ENCODE measurements around the gene NLK. TPM values are rescaled to one million over a fixed set of nuclear protein-coding genes. Genes with fewer than 3 reads are reported as not detected.

NLK gene
- total and polyA plus RNA-seq, 2 of the 4 experiments (the other 2 are of a cell fraction), result 15.3 to 23.3 TPM

DNA sequence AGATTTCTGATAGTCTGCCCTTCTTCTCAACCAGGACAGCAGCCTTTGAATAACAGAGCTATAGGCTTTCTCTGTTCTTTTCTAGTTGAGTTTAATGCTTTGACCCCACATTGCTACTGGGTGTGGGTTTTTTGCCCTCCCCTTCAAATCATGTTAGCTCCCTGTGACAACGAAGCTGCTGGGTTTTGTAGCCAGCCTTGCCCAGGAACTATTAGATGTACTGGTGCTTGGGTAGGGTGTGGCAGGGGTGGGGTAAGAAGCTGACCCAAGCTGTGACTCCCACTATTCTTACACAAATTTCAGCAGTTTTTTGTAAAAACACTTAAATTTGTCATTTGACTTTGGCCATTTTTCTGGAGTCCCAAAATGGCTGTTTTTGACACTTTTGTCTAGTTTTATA, 69.7 kb downstream of the NLK start:
- dilution Hi-C loops (cut with HindIII; ENCODE audit: low sequenced_read_pairs, unreplicated experiment), result no loop called here
- H3K9ac ChIP-seq (ENCODE audit: low read depth, low read length), result no peak overlapping the region
- ChIA-PET CTCF (interaction anchor here (1.0 kb wide), 1 partner anchor 32 kb away, joined by 3 read pairs; no protein-coding TSS in a partner anchor), POLR2A (ENCODE audit: unreplicated experiment) (no interaction called here)
- H3K4me2 ChIP-seq (ENCODE audit: low read depth, low read length), result 0 out of 2 replicates have a peak overlapping the region, but pooled peaks have one; percentile 35
- H4K8ac ChIP-seq (ENCODE audit: low read depth in 2 of 2, low read length in 2 of 2), result peak overlapping the region in 1 of 2 experiments; percentile 39; a peak in 2 of 4 replicates
- H4K20me1 ChIP-seq (ENCODE audit: insufficient read depth, low read length), result peaks cover 11% of the 10 kb centered on the region; the same call in 1 of the 2 replicates
- peaks cover 7% of the 10 kb centered on the region for H3K4me1 ChIP-seq (ENCODE audit: control insufficient read depth, insufficient read depth, low read length)
- no TSS peak for BruUV-seq (replicated peaks)
- peaks cover 13% of the 10 kb centered on the region; the same call in 1 of the 2 replicates for H3K9me1 ChIP-seq (ENCODE audit: insufficient read depth, low read length)
- no peak overlapping the region for H3K56ac ChIP-seq (ENCODE audit: extremely low read depth, insufficient read depth, low read length)
- peak overlapping the region; percentile 81; the same call in 1 of the 2 replicates for H2BK20ac ChIP-seq (ENCODE audit: low read depth, low read length)
- H3K27ac ChIP-seq (ENCODE audit: insufficient read depth, low read length), result peak overlapping the region; percentile 57; the same call in 1 of the 2 replicates
- peak overlapping the region; percentile 47 for H3K23ac ChIP-seq (ENCODE audit: low read depth, low read length)
- no CpG with 5 or more reads among the region's 1 CpG for WGBS, 2 experiments (ENCODE audit: extremely low coverage in 2 of 2, insufficient read length in 1 of 2)
- H2BK120ac ChIP-seq (ENCODE audit: low read depth, low read length), result peak overlapping the region; percentile 69
- H2AK5ac ChIP-seq (ENCODE audit: low read depth, low read length), result 0 out of 2 replicates have a peak overlapping the region, but pooled peaks have one; percentile 29
- peak overlapping the region; percentile 50 for H3K18ac ChIP-seq (ENCODE audit: low read depth, low read length)
- H2BK15ac ChIP-seq (ENCODE audit: low read depth, low read length), result no peak overlapping the region; the same call in 2 of the 3 replicates
- H4K91ac ChIP-seq (ENCODE audit: insufficient read depth, low read depth, low read length), result peak overlapping the region; percentile 67
- H2AFZ ChIP-seq (replicated peaks; ENCODE audit: low read length, poor library complexity), result no peak overlapping the region
- H2BK5ac ChIP-seq (ENCODE audit: low read depth, low read length, poor library complexity, severe bottlenecking), result peak overlapping the region; percentile 50
- peak overlapping the region; percentile 82 for H4K5ac ChIP-seq (ENCODE audit: low read depth, low read length)
- no peak overlapping the region for H2AK9ac ChIP-seq (replicated peaks; ENCODE audit: low read depth, low read length, poor library complexity)
- no peak overlapping the region for H3K4me3 ChIP-seq (ENCODE audit: insufficient read depth, low read depth, low read length)
- no peak for TF ChIP-seq CEBPB (IDR thresholded peaks at IDR 0.05; ENCODE audit: low read depth, low read length)
- no peak for TF ChIP-seq MAFK (IDR thresholded peaks at IDR 0.05; ENCODE audit: low read depth, low read length)
- TF ChIP-seq, protein P1, sequence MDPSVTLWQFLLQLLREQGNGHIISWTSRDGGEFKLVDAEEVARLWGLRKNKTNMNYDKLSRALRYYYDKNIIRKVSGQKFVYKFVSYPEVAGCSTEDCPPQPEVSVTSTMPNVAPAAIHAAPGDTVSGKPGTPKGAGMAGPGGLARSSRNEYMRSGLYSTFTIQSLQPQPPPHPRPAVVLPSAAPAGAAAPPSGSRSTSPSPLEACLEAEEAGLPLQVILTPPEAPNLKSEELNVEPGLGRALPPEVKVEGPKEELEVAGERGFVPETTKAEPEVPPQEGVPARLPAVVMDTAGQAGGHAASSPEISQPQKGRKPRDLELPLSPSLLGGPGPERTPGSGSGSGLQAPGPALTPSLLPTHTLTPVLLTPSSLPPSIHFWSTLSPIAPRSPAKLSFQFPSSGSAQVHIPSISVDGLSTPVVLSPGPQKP (IDR thresholded peaks at IDR 0.05; ENCODE audit: borderline replicate concordance, low read depth, low read length), result no peak
- no peak for TF ChIP-seq RAD21 (IDR thresholded peaks at IDR 0.05; ENCODE audit: low read length)
- TF ChIP-seq MXI1 (IDR thresholded peaks at IDR 0.05; ENCODE audit: borderline replicate concordance, low read depth, low read length), result no peak
- no peak for TF ChIP-seq POLR2A (IDR thresholded peaks at IDR 0.05; ENCODE audit: low read depth, low read length)
- no peak for TF ChIP-seq CHD1 (IDR thresholded peaks at IDR 0.05; ENCODE audit: low read depth, low read length)
- TF ChIP-seq FOS (IDR thresholded peaks at IDR 0.05; ENCODE audit: low read depth, low read length), result no peak
- TF ChIP-seq NFE2L2 (IDR thresholded peaks at IDR 0.05; ENCODE audit: low read depth, low read length), result no peak
- TF ChIP-seq, protein P2, sequence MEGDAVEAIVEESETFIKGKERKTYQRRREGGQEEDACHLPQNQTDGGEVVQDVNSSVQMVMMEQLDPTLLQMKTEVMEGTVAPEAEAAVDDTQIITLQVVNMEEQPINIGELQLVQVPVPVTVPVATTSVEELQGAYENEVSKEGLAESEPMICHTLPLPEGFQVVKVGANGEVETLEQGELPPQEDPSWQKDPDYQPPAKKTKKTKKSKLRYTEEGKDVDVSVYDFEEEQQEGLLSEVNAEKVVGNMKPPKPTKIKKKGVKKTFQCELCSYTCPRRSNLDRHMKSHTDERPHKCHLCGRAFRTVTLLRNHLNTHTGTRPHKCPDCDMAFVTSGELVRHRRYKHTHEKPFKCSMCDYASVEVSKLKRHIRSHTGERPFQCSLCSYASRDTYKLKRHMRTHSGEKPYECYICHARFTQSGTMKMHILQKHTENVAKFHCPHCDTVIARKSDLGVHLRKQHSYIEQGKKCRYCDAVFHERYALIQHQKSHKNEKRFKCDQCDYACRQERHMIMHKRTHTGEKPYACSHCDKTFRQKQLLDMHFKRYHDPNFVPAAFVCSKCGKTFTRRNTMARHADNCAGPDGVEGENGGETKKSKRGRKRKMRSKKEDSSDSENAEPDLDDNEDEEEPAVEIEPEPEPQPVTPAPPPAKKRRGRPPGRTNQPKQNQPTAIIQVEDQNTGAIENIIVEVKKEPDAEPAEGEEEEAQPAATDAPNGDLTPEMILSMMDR (conservative IDR thresholded peaks at IDR 0.05; ENCODE audit: low read depth, low read length), result no peak
- TF ChIP-seq, protein P3, sequence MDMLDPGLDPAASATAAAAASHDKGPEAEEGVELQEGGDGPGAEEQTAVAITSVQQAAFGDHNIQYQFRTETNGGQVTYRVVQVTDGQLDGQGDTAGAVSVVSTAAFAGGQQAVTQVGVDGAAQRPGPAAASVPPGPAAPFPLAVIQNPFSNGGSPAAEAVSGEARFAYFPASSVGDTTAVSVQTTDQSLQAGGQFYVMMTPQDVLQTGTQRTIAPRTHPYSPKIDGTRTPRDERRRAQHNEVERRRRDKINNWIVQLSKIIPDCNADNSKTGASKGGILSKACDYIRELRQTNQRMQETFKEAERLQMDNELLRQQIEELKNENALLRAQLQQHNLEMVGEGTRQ (IDR thresholded peaks at IDR 0.05; ENCODE audit: low read depth, low read length), result no peak
- no peak for TF ChIP-seq MAZ (IDR thresholded peaks at IDR 0.05; ENCODE audit: borderline replicate concordance, low read depth, low read length)
- TF ChIP-seq RCOR1 (IDR thresholded peaks at IDR 0.05; ENCODE audit: insufficient replicate concordance, low read length), result no peak
- no peak for TF ChIP-seq BHLHE40 (IDR thresholded peaks at IDR 0.05; ENCODE audit: low read depth, low read length)
- peaks cover 25 to 51% of the 10 kb centered on the region in 2 experiments for H3K79me1 ChIP-seq (ENCODE audit: low read depth in 1 of 2, low read length in 2 of 2)
- ATAC-seq (ENCODE audit: low read depth) (peak; percentile 30), DNase-seq (no peak)
- intact Hi-C loops (cut with micrococcal nuclease), result loop anchor here (5.0 to 10.0 kb wide), 2 partner anchors 35 to 217 kb away; partner anchors contain the start of gene LYRM9
- H3K27me3 ChIP-seq (ENCODE audit: control insufficient read depth, insufficient read depth, low read length), result no peaks in the 10 kb centered on the region
- peaks cover 2% of the 10 kb centered on the region for H3K36me3 ChIP-seq (ENCODE audit: control insufficient read depth, insufficient read depth, low read length)
- H3K9me3 ChIP-seq (ENCODE audit: control insufficient read depth, insufficient read depth, low read length), result no peaks in the 10 kb centered on the region
- H3K14ac ChIP-seq (replicated peaks; ENCODE audit: low read depth, low read length), result peak overlapping the region; percentile 43
- in situ Hi-C loops (cut with MboI; ENCODE audit: low sequenced_read_pairs), result no loop called here
- peak overlapping the region; percentile 71 for H3K4ac ChIP-seq (ENCODE audit: low read depth, low read length)

Data from IMR-90 (cell line).